Measurements from ENCODE around the gene CHKA. TPM values are rescaled to one million over a fixed set of nuclear protein-coding genes. Genes with fewer than 3 reads are reported as not detected.

CHKA gene
- total and polyA plus RNA-seq, 9 of the 15 experiments (the other 6 are each of a cell fraction or from before 2014, with no cell fraction given): 3.6 to 37.0 (median 30.2) TPM

- no peak for ATAC-seq
- Histone ChIP-seq H3K27ac (ENCODE audit: extremely low read depth, low read depth, low read length) (no peak overlapping the region), H3K36me3 (ENCODE audit: control insufficient read depth, insufficient read depth, low read length) (peaks cover 89% of the 10 kb centered on the region; the same call in 2 of the 3 replicates), H3K27me3 (ENCODE audit: control insufficient read depth in 2 of 2, insufficient read depth in 2 of 2, low read length in 2 of 2) (no peaks in the 10 kb centered on the region), H4K20me1 (replicated peaks; ENCODE audit: control insufficient read depth, insufficient read depth, low read length) (no peaks in the 10 kb centered on the region), H3K9me3 (replicated peaks; ENCODE audit: control insufficient read depth, insufficient read depth, low read depth, low read length) (no peaks in the 10 kb centered on the region), H3K4me1 (replicated peaks in 1 of 2; ENCODE audit: control insufficient read depth in 2 of 2, insufficient read depth in 2 of 2, low read length in 2 of 2) (no peaks in the 10 kb centered on the region), H3K79me2 (ENCODE audit: control insufficient read depth, insufficient read depth, low read length) (no peaks in the 10 kb centered on the region), H3K4me3 (no peak overlapping the region), H3K9ac (ENCODE audit: insufficient read depth in 1 of 2, low read depth in 2 of 2, low read length in 2 of 2) (no peak overlapping the region), H2AFZ (ENCODE audit: low read depth, low read length) (no peak overlapping the region), H3K4me2 (ENCODE audit: insufficient read depth, low read length) (no peak overlapping the region), H3K9me1 (ENCODE audit: control insufficient read depth, insufficient read depth, low read length) (no peaks in the 10 kb centered on the region)
- ChIA-PET POLR2A (interaction anchor here (0.6 to 1.7 kb wide), 4 partner anchors 15 to 304 kb away, joined by 3 to 4 read pairs (median 4); no protein-coding TSS in a partner anchor), CTCF (ENCODE audit: low intra/inter-chr PET ratio) (no interaction called here)
- FAIRE-seq: no peak
- BruUV-seq (replicated peaks): no TSS peak
- no peak for DNase-seq (ENCODE audit: extremely low read depth in 1 of 4, low spot score in 3 of 4)
- in situ Hi-C loops (cut with MboI) (no loop called here), intact Hi-C loops (cut with micrococcal nuclease) (no loop called here)
- TF ChIP-seq SPI1 (IDR thresholded peaks at IDR 0.05; ENCODE audit: borderline replicate concordance, low read depth, low read length): 0 out of 2 replicates have a peak, but pooled peaks have one; percentile 19
- TF ChIP-seq LCOR (CRISPR knock-in tag; IDR thresholded peaks at IDR 0.05): no peak
- 81% methylated on average over 3 of the region's 3 CpGs for WGBS (ENCODE audit: insufficient coverage, low coverage, missing lambda C conversion rate)
Observed at GRCh38 chr11:68071281-68072048, 49.7 kb downstream of the CHKA start.

GRCh38 chr11:68067991-68068390, 53.2 kb downstream of the CHKA start:
- Histone ChIP-seq H3K27ac (ENCODE audit: extremely low read depth, low read depth, low read length) (no peak overlapping the region), H4K20me1 (replicated peaks; ENCODE audit: control insufficient read depth, insufficient read depth, low read length) (no peaks in the 10 kb centered on the region), H3K27me3 (ENCODE audit: control insufficient read depth in 2 of 2, insufficient read depth in 2 of 2, low read length in 2 of 2) (no peaks in the 10 kb centered on the region), H3K9me1 (ENCODE audit: control insufficient read depth, insufficient read depth, low read length) (no peaks in the 10 kb centered on the region), H3K9me3 (replicated peaks; ENCODE audit: control insufficient read depth, insufficient read depth, low read depth, low read length) (no peaks in the 10 kb centered on the region), H3K79me2 (ENCODE audit: control insufficient read depth, insufficient read depth, low read length) (no peaks in the 10 kb centered on the region), H3K4me2 (ENCODE audit: insufficient read depth, low read length) (no peak overlapping the region), H2AFZ (ENCODE audit: low read depth, low read length) (no peak overlapping the region), H3K9ac (ENCODE audit: insufficient read depth in 1 of 2, low read depth in 2 of 2, low read length in 2 of 2) (no peak overlapping the region), H3K36me3 (ENCODE audit: control insufficient read depth, insufficient read depth, low read length) (peaks cover 94% of the 10 kb centered on the region), H3K4me3 (no peak overlapping the region), H3K4me1 (replicated peaks in 1 of 2; ENCODE audit: control insufficient read depth in 2 of 2, insufficient read depth in 2 of 2, low read length in 2 of 2) (no peaks in the 10 kb centered on the region)
- WGBS (ENCODE audit: insufficient coverage, low coverage, missing lambda C conversion rate): 89% methylated on average over 5 of the region's 5 CpGs
- DNase-seq (ENCODE audit: extremely low read depth in 1 of 4, low spot score in 3 of 4) (no peak), FAIRE-seq (no peak), ATAC-seq (no peak)
- intact Hi-C loops (cut with micrococcal nuclease) (no loop called here), in situ Hi-C loops (cut with MboI) (no loop called here)
- BruUV-seq (replicated peaks): no TSS peak
- CTCF ChIA-PET (ENCODE audit: low intra/inter-chr PET ratio): no interaction called here
- POLR2A ChIA-PET: no interaction called here
- TF ChIP-seq EP400 (IDR thresholded peaks at IDR 0.05) (no peak), ZFP91 (CRISPR knock-in tag; IDR thresholded peaks at IDR 0.05) (no peak)
